ENCODE data around the gene GAK.

DNA sequence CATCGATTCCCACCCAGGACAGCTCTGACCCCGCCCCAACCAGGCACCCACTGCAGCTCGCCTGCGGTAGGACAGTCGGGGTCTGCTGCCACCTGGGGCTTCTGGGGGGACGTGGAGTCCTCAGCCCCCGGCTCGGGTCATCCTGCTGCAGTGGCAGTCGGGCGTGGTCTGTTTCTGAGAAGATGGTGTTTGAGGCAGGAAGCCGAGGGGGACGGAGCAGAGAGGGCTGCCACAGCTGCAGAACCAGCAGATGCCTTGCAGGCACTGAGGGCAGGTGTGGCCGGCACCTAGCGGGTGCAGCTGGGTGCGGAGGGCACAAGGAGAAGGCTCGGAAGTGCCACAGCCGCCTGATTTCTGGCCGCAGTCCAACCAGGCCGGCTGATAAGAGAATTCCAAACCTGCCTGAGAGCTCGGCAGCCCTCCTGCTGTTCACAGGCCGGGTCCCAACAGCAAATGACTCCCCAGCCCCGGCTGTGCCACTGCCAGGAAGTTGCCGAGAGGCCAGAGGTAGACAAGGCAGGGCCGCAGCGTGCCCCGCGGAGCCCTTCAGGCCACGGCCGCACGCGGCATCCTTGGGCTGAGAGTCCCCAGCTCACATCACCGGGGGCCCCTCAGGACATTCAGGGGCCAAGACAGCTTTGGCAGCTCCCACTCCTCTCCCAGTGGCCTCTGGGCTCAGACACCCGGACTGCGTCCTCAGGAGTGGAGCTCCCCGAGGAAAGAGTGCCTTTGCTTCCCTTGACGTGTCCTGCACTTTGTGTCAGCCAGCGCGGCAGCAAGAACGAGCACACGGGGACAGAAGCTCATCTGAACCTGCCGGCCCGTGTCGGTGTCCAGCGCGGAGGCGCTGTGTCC lies 96.7 kb downstream of the GAK start:
- TF ChIP-seq, protein P1, sequence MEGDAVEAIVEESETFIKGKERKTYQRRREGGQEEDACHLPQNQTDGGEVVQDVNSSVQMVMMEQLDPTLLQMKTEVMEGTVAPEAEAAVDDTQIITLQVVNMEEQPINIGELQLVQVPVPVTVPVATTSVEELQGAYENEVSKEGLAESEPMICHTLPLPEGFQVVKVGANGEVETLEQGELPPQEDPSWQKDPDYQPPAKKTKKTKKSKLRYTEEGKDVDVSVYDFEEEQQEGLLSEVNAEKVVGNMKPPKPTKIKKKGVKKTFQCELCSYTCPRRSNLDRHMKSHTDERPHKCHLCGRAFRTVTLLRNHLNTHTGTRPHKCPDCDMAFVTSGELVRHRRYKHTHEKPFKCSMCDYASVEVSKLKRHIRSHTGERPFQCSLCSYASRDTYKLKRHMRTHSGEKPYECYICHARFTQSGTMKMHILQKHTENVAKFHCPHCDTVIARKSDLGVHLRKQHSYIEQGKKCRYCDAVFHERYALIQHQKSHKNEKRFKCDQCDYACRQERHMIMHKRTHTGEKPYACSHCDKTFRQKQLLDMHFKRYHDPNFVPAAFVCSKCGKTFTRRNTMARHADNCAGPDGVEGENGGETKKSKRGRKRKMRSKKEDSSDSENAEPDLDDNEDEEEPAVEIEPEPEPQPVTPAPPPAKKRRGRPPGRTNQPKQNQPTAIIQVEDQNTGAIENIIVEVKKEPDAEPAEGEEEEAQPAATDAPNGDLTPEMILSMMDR (IDR thresholded peaks at IDR 0.05): no peak
- TF ChIP-seq TCF7L2 (IDR thresholded peaks at IDR 0.05; ENCODE audit: low read depth, low read length): no peak
- no peak for TF ChIP-seq POLR2AphosphoS5 (IDR thresholded peaks at IDR 0.05; ENCODE audit: low read depth, low read length)

Data from Panc1 (cell line).